ENCODE data around the gene CUX1.

CUX1 gene

DNA sequence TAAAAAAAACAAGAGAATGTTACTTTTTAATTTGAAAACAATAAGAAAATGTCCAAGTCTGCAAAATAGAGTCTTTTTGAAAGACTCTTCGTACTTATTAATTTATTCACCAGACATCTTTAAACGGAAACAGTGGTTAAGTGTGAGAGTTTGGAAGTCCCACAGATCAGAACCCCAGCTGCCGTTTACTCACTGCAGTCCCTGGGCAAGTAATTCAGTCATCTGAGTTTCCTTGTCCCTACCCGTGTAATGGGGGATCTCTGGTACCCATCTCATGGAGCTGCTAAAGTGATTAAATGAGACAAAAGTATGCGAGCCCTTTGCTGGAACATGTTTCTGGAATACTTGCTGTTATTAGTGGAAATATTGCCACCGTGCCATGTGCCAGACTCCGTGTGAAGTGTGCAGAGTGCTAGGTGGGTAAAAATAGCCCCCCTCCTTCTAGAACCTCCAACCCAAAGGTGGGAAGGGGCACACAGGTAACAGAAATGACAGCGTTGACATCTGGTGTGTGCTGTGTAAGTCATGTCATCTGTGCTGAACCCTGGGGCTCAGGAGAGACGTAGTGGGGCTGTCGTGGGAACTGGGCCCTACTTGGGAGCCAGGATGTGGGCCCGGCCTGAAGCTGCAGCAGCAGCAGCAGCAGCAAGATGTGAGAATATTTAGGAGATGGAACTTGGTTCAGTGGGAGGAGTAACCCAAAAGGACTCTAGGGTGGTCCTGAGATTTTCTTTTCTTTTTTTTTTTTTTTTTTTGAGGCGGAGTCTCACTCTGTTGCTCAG, 140.5 kb downstream of the CUX1 start:
- no peak overlapping the region for H3K27ac ChIP-seq (ENCODE audit: low read depth, low read length)
- no peaks in the 10 kb centered on the region for H3K27me3 ChIP-seq (ENCODE audit: insufficient read depth, low read length)
- H3K9me3 ChIP-seq (ENCODE audit: insufficient read depth, low read depth, low read length) = no peaks in the 10 kb centered on the region
- no peak overlapping the region for H3K4me3 ChIP-seq (ENCODE audit: low read length)
- peaks cover 18% of the 10 kb centered on the region for H3K4me1 ChIP-seq (ENCODE audit: insufficient read depth, low read length)
- H3K9ac ChIP-seq (ENCODE audit: low read depth, low read length) = no peak overlapping the region
- no peaks in the 10 kb centered on the region for H3K36me3 ChIP-seq (ENCODE audit: insufficient read depth, low read length)
- 94% methylated on average over 10 of the region's 12 CpGs for WGBS

DNA sequence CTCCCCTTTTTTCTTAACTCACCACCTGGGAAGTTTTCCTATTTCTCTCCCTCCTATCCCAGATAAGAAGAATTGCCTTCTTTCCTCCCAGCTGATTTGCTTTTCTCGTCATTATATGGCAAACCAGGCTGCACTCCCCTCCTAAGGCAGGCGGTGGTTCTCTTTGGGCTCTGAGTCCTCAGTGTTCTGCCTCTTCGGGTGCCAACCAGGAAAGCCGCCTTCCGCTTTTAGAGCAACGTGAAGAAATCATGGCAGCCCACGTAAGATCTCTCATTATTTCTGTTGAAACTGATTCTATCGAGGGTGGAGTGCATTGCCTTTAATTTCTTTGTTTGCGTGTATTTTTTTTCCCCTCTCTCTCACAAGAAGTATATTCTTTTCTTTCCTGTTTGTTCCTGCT, 141.9 kb downstream of the CUX1 start:
- Histone ChIP-seq H3K9me3 (ENCODE audit: insufficient read depth, low read depth, low read length) (no peaks in the 10 kb centered on the region), H3K4me1 (ENCODE audit: insufficient read depth, low read length) (peaks cover 18% of the 10 kb centered on the region), H3K36me3 (ENCODE audit: insufficient read depth, low read length) (no peaks in the 10 kb centered on the region), H3K27ac (ENCODE audit: low read depth, low read length) (no peak overlapping the region), H3K9ac (ENCODE audit: low read depth, low read length) (no peak overlapping the region), H3K4me3 (ENCODE audit: low read length) (no peak overlapping the region), H3K27me3 (ENCODE audit: insufficient read depth, low read length) (no peaks in the 10 kb centered on the region)
- WGBS = 92% methylated on average over 9 of the region's 9 CpGs

DNA sequence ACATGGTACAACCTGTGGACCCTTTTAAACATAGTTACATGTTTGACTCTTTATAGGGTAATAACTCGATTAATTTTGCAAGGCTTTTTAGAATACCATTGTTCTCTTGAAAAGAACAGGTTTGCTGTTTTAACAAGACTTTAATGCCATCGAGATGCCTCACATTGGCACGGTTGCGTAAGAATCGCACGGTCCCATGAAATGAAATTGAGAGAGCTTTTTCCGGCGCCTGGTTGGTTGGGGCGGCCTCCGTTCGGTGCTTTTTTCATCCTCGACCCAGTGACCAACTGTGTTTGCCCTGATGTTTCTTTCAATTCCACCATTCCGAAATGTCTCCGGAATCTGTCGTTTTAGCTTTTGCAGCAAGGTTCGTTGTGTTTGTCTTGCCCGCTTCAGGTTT, 142.4 kb downstream of the CUX1 start:
- WGBS = 97% methylated on average over 17 of the region's 17 CpGs
- no peaks in the 10 kb centered on the region for H3K27me3 ChIP-seq (ENCODE audit: insufficient read depth, low read length)
- peaks cover 18% of the 10 kb centered on the region for H3K4me1 ChIP-seq (ENCODE audit: insufficient read depth, low read length)

DNA sequence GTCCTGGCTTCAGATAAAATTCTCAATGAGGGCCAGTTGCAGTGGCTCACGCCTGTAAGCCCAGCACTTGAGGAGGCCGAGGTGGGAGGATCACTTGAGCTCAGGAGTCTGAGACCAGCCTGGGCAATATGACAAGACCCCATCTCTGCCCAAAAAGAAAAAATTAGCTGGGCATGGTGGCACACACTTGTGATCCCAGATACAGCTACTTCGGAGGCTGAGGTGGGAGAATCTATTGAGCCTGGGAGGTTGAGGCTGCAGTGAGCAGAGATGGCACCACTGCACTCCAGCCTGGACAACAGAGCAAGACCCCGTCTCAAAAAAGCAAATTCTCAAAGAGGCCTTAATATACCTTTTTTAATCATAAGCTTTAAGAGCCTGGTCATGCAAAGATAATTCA, 142.9 kb downstream of the CUX1 start:
- 93% methylated on average over 4 of the region's 4 CpGs for WGBS
- no peaks in the 10 kb centered on the region for H3K36me3 ChIP-seq (ENCODE audit: insufficient read depth, low read length)
- no peak overlapping the region for H3K9ac ChIP-seq (ENCODE audit: low read depth, low read length)
- no peaks in the 10 kb centered on the region for H3K9me3 ChIP-seq (ENCODE audit: insufficient read depth, low read depth, low read length)
- H3K4me1 ChIP-seq (ENCODE audit: insufficient read depth, low read length) = peaks cover 15% of the 10 kb centered on the region
- H3K4me3 ChIP-seq (ENCODE audit: low read length) = no peak overlapping the region
- H3K27me3 ChIP-seq (ENCODE audit: insufficient read depth, low read length) = no peaks in the 10 kb centered on the region
- H3K27ac ChIP-seq (ENCODE audit: low read depth, low read length) = no peak overlapping the region

More for the DNA sequence above, 142.4 kb downstream of the CUX1 start:
- no peaks in the 10 kb centered on the region for H3K9me3 ChIP-seq (ENCODE audit: insufficient read depth, low read depth, low read length)
- no peak overlapping the region for H3K4me3 ChIP-seq (ENCODE audit: low read length)
- H3K9ac ChIP-seq (ENCODE audit: low read depth, low read length) = no peak overlapping the region
- H3K27ac ChIP-seq (ENCODE audit: low read depth, low read length) = no peak overlapping the region
- H3K36me3 ChIP-seq (ENCODE audit: insufficient read depth, low read length) = no peaks in the 10 kb centered on the region

DNA sequence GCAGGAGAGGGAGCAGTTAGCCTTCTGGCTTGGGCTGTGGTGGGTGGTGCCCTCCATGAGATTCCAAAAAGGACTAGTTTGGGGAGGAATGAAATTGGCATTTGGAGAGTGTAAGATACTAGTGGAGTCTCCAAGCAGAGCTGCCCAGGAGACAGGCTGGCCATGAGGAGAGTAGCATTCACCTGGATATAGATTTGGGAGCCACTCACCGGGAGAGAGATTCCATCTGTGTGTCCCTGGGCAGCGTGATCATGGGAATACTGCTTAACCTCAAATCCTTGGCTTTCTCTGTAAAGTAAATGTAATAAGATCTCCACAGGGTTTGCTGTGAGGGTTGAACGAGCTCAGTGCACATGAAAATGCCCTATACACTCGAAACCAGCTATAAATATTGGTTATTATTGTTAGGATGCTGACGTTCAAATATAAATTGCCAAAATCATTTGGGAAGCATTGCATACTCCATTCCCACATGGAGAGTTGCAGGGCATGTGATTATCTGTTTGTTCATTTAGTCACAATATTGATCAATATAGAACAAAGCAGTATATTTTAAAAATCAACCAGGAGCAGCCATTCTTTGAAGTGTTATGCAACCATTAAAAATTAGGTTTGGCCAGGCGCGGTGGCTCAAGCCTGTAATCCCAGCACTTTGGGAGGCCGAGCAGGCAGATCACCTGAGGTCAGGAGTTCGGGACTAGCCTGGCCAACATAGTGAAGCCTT, 143.7 kb downstream of the CUX1 start:
- H3K4me1 ChIP-seq (ENCODE audit: insufficient read depth, low read length) = peaks cover 11% of the 10 kb centered on the region
- H3K9ac ChIP-seq (ENCODE audit: low read depth, low read length) = no peak overlapping the region
- 81% methylated on average over 8 of the region's 9 CpGs for WGBS

DNA sequence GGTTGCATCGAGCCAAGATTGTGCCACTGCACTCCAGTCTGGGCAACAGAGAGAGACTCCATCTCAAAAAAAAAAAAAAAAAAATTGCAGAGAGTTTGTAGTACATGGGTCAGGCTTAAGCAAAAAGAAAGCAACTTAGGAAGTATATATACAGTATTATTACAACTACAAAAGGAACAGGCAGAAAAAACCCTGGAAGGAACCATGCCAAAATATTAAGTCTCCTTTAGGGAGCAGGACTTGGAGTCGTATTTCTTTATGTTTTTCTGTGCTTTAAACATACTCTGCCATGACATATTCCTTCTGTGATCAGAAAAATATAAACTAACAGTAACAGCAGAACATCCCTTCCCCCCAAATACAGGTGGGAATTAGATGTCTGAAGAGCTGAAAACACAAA, 144.4 kb downstream of the CUX1 start:
- Histone ChIP-seq H3K27me3 (ENCODE audit: insufficient read depth, low read length) (no peaks in the 10 kb centered on the region), H3K4me1 (ENCODE audit: insufficient read depth, low read length) (peaks cover 11% of the 10 kb centered on the region), H3K9ac (ENCODE audit: low read depth, low read length) (no peak overlapping the region), H3K4me3 (ENCODE audit: low read length) (no peak overlapping the region), H3K9me3 (ENCODE audit: insufficient read depth, low read depth, low read length) (no peaks in the 10 kb centered on the region), H3K27ac (ENCODE audit: low read depth, low read length) (no peak overlapping the region), H3K36me3 (ENCODE audit: insufficient read depth, low read length) (no peaks in the 10 kb centered on the region)
- WGBS = 100% methylated on average over 2 of the region's 2 CpGs

More for the DNA sequence above, 143.7 kb downstream of the CUX1 start:
- Histone ChIP-seq H3K4me3 (ENCODE audit: low read length) (no peak overlapping the region), H3K9me3 (ENCODE audit: insufficient read depth, low read depth, low read length) (no peaks in the 10 kb centered on the region), H3K27ac (ENCODE audit: low read depth, low read length) (no peak overlapping the region), H3K36me3 (ENCODE audit: insufficient read depth, low read length) (no peaks in the 10 kb centered on the region), H3K27me3 (ENCODE audit: insufficient read depth, low read length) (no peaks in the 10 kb centered on the region)

DNA sequence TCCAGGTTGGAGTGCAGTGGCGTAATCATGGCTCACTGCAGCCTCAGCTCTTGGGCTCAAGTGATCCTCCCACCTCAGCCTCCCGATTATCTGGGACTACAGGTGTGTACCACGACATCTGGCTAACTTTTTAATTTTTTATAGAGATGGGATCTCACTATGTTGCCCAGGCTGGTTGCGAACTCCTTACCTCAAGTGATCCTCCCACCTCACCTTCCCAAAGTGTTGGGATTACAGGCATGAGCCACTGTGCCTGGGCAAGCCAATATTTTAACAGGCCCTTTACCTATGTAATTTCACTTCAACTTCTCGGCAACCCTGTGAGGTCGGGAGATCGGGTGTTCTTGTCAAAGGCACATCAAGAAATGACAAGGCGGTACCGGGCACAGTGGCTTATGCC, 146.3 kb downstream of the CUX1 start:
- Histone ChIP-seq H3K27me3 (ENCODE audit: insufficient read depth, low read length) (no peaks in the 10 kb centered on the region), H3K4me1 (ENCODE audit: insufficient read depth, low read length) (peaks cover 5% of the 10 kb centered on the region), H3K27ac (ENCODE audit: low read depth, low read length) (no peak overlapping the region), H3K9ac (ENCODE audit: low read depth, low read length) (no peak overlapping the region), H3K36me3 (ENCODE audit: insufficient read depth, low read length) (no peaks in the 10 kb centered on the region), H3K9me3 (ENCODE audit: insufficient read depth, low read depth, low read length) (no peaks in the 10 kb centered on the region), H3K4me3 (ENCODE audit: low read length) (no peak overlapping the region)
- 94% methylated on average over 8 of the region's 9 CpGs for WGBS

DNA sequence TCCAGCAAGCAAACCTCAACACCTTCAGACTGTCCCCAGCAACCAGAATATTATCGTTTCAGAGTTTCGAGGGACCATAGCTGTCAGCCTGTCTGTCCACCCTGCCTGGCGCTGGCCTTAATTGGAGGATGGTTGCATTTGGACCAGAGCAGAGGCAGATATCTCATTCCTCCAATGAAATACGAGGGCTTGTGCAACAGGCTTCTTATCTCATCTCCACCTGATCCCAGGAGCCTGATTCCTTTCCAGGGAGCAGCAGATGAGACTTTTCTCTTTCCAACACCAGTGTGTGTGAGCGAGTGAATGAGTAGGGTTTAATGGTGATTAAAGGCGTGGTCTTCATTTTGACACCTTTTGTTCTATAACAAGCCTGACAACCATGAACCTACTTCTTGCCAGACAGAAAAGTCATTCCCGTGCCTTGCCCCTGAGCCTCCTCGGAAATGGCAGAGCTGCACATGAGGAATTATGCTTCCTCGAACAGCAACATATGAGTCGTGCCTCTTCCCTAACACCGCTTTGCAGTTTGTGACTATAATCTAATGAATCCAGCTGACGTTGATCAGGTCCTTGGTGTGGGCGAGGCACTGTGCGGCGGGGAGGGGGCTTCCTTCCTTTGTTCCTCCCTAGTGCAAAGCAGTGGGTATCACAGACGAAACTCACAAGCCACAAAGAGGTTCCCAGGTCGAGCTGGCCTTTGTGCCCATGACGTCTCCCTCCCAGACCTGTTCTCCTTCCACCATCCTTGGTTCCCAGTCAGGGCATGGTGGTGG, 147.4 kb downstream of the CUX1 start:
- Histone ChIP-seq H3K9me3 (ENCODE audit: insufficient read depth, low read depth, low read length) (no peaks in the 10 kb centered on the region), H3K36me3 (ENCODE audit: insufficient read depth, low read length) (no peaks in the 10 kb centered on the region), H3K4me3 (ENCODE audit: low read length) (no peak overlapping the region), H3K4me1 (ENCODE audit: insufficient read depth, low read length) (no peaks in the 10 kb centered on the region), H3K27ac (ENCODE audit: low read depth, low read length) (no peak overlapping the region), H3K9ac (ENCODE audit: low read depth, low read length) (no peak overlapping the region), H3K27me3 (ENCODE audit: insufficient read depth, low read length) (no peaks in the 10 kb centered on the region)
- WGBS = 93% methylated on average over 17 of the region's 18 CpGs

DNA sequence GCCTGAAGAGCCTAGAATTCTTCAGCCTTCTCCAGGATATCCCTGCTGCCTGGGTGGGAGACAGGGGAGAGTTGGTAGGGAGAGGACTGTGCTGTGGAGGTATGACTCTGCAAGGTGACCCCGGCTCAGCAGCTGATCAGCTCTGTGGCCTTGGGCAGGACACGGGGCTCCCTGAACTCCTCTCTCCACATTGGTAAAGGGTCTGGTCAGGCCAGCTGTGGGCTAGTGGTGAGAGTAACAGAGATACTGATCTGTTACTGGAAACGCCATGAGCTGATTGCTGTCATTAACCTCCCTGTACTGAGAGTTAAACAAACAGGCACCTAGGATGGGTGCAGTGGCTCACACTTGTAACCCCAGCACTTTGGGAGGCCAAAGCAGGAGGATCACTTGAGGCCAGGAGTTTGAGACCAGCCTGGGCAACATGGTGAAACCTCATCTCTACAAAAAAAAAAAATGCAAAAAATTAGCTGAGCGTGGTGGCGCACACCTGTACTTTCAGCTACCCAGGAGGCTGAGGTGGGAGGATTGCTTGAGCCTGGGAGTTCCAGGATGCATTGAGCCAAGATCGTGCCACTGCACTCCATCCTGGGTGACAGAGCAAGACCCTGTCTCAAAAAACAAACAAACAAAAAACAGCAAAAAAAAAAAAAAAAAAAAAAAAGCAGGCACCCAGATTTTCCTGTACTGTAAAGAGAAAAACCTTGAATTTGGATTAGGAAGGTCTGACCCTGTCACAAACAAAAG, 151.5 kb downstream of the CUX1 start:
- WGBS = 89% methylated on average over 6 of the region's 6 CpGs
- Histone ChIP-seq H3K36me3 (ENCODE audit: insufficient read depth, low read length) (no peaks in the 10 kb centered on the region), H3K27me3 (ENCODE audit: insufficient read depth, low read length) (no peaks in the 10 kb centered on the region), H3K9me3 (ENCODE audit: insufficient read depth, low read depth, low read length) (no peaks in the 10 kb centered on the region), H3K4me1 (ENCODE audit: insufficient read depth, low read length) (no peaks in the 10 kb centered on the region), H3K4me3 (ENCODE audit: low read length) (no peak overlapping the region), H3K27ac (ENCODE audit: low read depth, low read length) (no peak overlapping the region), H3K9ac (ENCODE audit: low read depth, low read length) (no peak overlapping the region)

DNA sequence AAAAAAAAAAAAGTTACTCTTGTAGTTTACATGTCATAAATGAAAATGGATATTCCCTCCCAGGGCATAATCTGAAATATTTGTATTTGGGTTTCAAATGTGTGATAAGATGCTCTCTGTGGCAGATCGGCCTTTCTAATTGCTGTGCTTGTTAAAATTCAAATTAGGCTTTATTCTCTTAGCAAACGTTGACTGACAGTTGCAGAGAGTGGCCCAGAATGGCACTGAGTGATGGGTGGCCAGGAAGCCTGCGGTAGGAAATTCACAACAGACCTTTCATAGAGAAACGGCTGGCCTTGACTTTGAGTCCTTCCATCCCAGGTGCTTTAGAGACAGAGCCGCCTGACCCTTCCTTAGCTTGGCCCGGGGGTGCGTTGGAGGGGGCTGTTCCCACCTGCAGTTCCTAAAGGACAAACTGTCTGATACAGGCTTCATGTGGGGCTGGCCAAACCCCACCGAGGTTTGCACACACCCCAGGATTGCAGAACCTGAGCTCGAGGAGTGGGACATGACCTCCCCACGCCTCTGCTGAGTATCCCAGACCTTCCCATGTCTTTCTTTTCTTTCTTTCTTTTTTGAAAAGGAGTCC, 152.7 kb downstream of the CUX1 start:
- no peak overlapping the region for H3K4me3 ChIP-seq (ENCODE audit: low read length)
- H3K9ac ChIP-seq (ENCODE audit: low read depth, low read length) = no peak overlapping the region
- H3K36me3 ChIP-seq (ENCODE audit: insufficient read depth, low read length) = no peaks in the 10 kb centered on the region
- WGBS = 77% methylated on average over 10 of the region's 10 CpGs
- H3K27ac ChIP-seq (ENCODE audit: low read depth, low read length) = no peak overlapping the region
- H3K27me3 ChIP-seq (ENCODE audit: insufficient read depth, low read length) = no peaks in the 10 kb centered on the region
- no peaks in the 10 kb centered on the region for H3K9me3 ChIP-seq (ENCODE audit: insufficient read depth, low read depth, low read length)
- no peaks in the 10 kb centered on the region for H3K4me1 ChIP-seq (ENCODE audit: insufficient read depth, low read length)

Measured in HUES64 (cell line).